ENCODE data around the gene MEGF11.

The MEGF11 gene

GRCh38 chr15:66124651-66125050 lies 128.9 kb downstream of the MEGF11 start:
- DNase-seq (ENCODE audit: low read depth) = no peak

GRCh38 chr15:66123799-66124198 lies 129.8 kb downstream of the MEGF11 start:
- DNase-seq (ENCODE audit: low read depth) = no peak
- no peak overlapping the region for H3K4me3 ChIP-seq (ENCODE audit: low read depth, low read length)
- no peak for TF ChIP-seq CTCF (IDR thresholded peaks at IDR 0.05; ENCODE audit: low read depth, low read length, missing control alignments)

More at GRCh38 chr15:66124651-66125050, 128.9 kb downstream of the MEGF11 start:
- no peak overlapping the region for H3K4me3 ChIP-seq (ENCODE audit: low read depth, low read length)
- TF ChIP-seq CTCF (IDR thresholded peaks at IDR 0.05; ENCODE audit: low read depth, low read length, missing control alignments) = no peak

GRCh38 chr15:66120422-66120821 lies 133.1 kb downstream of the MEGF11 start:
- TF ChIP-seq CTCF (IDR thresholded peaks at IDR 0.05; ENCODE audit: low read depth, low read length, missing control alignments) = no peak
- no peak overlapping the region for H3K4me3 ChIP-seq (ENCODE audit: low read depth, low read length)
- DNase-seq (ENCODE audit: low read depth) = no peak

GRCh38 chr15:66117841-66118240 lies 135.7 kb downstream of the MEGF11 start:
- no peak for DNase-seq (ENCODE audit: low read depth)
- TF ChIP-seq CTCF (IDR thresholded peaks at IDR 0.05; ENCODE audit: low read depth, low read length, missing control alignments) = no peak
- no peak overlapping the region for H3K4me3 ChIP-seq (ENCODE audit: low read depth, low read length)

- DNase-seq (ENCODE audit: low read depth) = no peak
- no peak for TF ChIP-seq CTCF (IDR thresholded peaks at IDR 0.05; ENCODE audit: low read depth, low read length, missing control alignments)
- no peak overlapping the region for H3K4me3 ChIP-seq (ENCODE audit: low read depth, low read length)
Observed at GRCh38 chr15:66115568-66116206, 137.9 kb downstream of the MEGF11 start.

- DNase-seq (ENCODE audit: low read depth) = no peak
- no peak for TF ChIP-seq CTCF (IDR thresholded peaks at IDR 0.05; ENCODE audit: low read depth, low read length, missing control alignments)
- H3K4me3 ChIP-seq (ENCODE audit: low read depth, low read length) = no peak overlapping the region
Observed at GRCh38 chr15:66114863-66115425, 138.6 kb downstream of the MEGF11 start.

GRCh38 chr15:66112388-66112787 lies 141.2 kb downstream of the MEGF11 start:
- no peak overlapping the region for H3K4me3 ChIP-seq (ENCODE audit: low read depth, low read length)
- DNase-seq (ENCODE audit: low read depth) = no peak
- no peak for TF ChIP-seq CTCF (IDR thresholded peaks at IDR 0.05; ENCODE audit: low read depth, low read length, missing control alignments)
